Fibroblast of skin of right quadriceps (primary cell): Measurements from ENCODE around the gene SNAPIN.
"Not testable (repeated sequence)": the region's sequence is repeated elsewhere in the genome, so short reads cannot be mapped to it uniquely, and the experiment has no call there.

Experiments used
- DNase-seq: peaks from one replicate; pipeline ENCODE4 v3.0.0-alpha.2; 2013

The SNAPIN gene

DNA sequence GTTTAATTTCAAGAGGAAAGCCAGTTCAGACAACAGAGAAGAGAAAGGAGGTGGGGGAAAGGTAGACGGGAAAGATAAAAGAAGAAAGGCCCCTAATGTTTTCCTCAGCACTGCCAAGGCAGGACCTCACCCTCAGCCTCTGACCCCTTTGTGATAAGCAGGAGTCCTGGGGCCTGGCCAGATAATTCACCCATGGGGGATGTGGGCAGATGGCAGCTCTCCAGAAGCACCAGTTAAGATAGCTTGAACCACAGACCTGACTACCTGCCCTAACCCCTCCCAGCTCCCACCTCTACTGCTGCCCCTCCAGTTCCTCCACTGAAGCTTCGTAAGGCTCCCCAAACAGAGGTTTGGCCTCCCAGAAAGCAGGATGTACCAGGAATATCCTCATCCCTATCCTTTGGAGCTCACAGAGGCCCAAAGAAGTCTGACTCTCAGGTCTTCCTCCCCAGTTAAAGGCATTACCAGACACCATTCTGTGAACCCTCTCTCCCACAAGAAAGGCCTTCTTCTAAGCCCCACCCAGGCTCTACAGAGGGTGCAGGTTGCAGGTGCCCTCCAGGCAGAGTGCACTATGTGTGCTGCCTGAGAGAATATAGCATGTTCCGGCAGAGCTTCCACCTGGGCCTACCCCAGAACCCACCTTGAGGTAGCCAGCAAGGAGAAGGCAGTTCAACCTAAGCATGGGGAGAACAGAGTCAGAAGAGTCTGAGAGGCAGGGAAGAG, 9.2 kb upstream of the SNAPIN start:
- no peak for DNase-seq

DNA sequence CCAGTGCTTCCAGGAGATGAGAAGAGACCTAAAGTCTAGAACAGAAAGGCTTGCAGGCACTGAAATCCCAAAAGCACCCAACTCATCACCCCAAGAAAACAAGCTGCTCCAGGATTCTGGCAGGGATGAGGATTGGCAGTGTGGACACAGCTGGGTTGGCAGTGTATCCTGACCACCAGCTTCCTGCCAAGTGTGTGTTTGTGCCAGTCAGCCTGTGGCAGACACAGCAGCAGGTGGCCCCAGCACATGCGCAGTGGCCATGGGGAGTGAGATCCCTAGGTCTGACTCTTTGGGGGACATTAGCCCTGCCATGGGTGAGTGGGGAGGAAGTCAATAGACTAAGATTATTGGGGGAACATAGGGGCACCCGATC, 8.7 kb upstream of the SNAPIN start:
- no peak for DNase-seq

DNA sequence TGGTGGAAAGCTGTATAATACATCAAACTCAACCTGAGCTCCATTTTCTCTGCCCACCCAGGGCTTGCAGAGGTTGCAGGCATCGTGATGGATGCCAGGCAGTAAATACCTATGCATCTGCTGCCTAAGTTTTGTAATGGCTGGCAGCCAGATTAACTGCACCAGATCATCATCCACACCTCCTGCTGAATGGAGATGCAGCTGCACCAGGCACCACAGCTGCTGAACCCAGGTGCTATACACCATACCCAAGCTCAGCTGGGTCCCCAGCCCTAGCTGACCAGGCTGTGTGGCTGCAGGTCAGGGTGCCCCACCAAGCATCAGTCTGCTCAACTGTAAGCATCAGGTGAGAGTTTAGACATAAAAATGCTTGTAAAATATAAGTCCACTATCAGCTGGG, 6.7 kb upstream of the SNAPIN start:
- DNase-seq: no peak

DNA sequence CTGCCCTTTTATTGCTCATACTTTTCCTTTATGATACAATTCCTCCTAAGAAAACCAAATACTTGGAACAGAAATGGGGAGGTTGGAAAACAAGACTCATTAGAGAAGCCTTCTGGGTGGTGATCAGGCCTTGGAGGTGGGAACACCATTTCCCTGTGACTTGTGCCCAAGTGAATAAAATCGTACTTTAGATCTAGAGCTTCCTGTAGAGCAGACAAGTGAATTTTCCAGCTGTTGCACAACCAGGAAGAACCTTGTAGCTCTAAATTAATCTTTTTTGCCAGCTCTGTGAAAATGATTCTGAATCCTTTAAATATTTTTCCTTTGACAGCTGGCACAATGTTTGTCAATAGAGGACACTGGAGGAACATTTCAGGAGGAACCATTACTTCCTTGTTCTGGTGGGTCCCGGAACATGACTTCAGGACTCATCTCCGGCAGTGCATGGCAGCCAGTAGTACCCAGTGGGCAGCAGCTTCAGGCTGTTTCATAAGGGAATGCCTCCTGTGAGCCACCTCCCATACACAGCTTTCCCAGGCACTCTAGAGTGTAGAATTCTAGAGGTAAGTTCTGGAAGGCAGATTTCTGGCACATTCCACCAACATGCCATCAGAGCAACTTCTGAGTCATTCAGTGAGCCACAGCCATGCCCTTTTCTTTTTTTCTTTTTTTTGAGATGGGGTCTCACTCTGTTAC, 5.5 kb upstream of the SNAPIN start:
- peak; percentile 51 for DNase-seq

DNA sequence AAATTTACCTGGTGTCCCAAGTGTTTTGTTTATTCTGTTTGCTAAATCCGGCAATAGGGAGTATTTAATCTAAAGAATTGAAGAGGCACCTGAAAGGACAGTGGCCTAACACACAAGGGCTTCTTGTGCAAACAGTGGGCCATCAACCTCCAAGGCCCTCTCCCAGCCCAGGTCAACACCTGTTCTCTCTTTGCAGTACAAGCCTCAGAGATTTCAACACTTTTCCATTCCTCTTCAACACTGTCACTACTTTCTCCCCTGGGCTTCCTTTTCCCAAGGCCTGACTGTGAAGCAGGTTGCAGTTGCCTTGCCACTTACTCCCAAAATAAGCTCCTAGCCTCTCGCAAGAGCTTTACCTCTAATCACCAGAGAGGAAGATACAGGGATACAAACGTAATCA, 3.2 kb upstream of the SNAPIN start:
- DNase-seq: no peak

DNA sequence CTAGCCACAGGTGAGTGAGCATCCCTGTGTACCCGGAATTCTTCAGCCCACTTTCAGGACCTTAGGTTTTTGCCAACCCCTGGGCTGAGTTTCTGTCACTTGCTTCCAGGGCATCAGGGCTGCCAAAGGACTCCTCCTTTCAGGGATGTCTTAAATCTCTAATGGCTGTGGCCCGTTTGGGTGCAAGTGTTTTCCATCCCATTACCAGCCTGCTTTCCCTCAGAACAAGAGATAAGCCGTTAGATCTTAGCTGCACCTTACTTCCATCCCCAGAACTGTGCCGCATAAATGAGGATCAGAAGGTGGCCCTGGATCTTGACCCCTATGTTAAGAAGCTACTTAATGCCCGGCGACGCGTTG, 652 bp downstream of the SNAPIN start:
- DNase-seq: no peak

DNA sequence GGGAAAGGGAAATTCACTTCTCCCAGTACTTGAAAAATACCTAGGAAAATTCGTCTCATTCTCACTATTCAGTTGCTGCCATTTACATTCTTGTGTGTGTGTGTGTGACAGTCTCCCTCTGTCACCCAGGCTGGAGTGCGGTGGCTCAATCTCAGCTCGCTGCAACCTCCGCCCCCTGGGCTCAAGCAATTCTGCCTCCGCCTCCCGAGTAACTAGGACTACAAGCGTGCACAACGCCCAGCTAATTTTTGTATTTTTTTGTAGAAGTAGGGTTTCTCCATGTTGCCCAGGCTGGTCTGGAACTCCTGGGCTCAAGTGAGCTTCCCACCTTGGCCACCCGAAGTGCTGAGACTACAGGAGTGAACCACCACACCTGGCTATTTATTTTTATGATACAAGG, 1.2 kb downstream of the SNAPIN start:
- DNase-seq: no peak

DNA sequence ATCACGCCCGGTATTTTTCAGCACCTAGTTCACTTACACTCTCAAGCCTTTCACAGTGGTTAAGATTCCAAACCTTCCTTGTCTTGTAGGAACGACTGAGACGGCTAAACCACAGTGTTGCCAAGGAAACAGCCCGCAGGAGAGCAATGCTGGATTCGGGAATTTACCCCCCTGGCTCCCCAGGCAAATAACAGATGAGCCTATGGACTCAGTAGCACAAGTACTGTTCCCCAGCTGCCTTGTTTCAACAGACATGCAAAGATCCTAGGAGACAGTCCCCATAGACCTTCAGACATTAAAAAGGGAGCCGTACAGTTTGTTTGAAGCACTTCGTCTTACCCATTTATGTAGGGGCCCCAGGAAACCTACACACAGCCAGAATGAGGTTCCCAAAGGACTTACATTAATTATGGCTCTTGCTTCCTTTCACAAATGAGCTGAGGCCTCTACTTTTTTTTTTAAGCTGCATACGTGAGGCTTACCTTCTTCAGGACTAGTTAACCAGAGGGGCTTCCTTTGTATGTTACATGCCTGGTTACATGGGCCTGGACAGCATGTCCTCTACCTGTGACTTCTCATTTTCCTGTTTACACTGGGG, 2.7 kb downstream of the SNAPIN start:
- peak; percentile 14 for DNase-seq

DNA sequence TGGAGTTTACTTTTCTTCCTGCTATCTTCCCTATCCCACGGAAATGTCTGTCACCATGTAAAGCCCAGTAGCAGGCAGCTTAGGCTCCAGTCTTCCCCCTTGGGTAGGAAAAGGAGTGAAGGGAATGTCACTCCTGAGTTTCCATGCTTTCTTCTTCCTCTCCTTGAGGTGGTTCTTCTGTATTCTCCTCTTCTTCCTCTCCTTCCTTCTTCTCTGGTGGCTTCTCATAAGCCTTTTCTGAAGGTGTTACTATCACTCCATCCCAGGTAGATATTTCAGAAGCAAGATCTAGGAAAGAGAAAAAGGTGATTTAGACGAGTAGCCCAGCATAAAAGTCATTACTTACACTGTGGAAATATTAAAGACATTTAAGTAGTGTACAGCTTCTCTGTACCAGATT, 3.8 kb downstream of the SNAPIN start:
- DNase-seq: no peak

DNA sequence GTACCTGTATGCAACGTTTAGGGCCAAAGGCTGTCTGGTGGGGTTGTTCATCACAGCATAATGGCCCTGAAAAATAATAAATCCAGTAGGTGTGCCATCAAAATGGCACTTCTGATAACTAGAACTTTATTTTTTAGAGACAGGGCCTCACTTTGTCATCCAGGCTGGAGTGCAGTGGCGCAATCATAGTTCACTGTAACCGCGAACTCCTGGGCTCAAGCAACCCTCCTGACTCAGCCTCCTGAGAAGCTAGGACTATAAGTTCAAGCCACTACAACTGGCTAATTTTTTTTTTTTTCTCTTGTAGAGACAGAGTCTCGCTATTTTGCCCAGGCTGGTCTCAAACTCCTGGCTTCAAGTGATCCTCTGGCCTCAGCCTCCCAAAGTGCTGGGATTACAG, 4.7 kb downstream of the SNAPIN start:
- DNase-seq: peak; percentile 22

DNA sequence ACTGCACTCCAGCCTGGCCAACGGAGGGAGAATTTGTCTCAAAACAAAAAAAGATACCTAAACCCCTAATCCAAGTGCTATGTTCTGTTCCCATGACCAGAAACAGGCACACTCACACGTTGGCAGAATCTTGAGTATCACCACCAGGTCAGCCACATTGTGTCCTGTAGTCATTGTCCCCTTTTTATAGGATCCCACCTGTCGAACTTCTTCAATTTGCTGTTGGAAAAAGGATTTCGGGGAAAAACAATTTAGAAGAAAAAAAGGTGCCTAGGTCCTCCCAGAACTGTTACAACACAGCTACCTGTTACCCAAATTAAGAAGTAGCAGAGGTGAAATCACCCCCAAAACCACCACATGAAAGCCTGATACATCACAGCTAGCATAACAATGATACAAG, 8.9 kb downstream of the SNAPIN start:
- no peak for DNase-seq

DNA sequence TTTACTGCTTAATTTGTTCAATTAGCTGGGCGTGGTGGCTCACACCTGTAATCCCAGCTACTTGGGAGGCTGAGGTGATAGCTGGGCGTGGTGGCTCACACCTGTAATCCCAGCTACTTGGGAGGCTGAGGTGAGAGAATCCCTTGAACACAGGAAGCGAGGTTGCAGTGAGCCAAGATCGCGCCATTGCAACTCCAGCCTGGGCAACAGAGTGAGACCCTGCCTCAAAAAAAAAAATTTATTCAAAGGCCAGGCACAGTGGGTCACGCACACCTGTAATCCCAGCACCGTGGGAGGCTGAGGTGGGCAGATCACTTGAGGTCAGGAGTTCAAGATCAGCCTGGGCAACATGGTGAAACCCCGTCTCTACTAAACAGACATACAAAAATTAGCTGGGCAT, 10.2 kb downstream of the SNAPIN start:
- DNase-seq: not testable (repeated sequence)

DNA sequence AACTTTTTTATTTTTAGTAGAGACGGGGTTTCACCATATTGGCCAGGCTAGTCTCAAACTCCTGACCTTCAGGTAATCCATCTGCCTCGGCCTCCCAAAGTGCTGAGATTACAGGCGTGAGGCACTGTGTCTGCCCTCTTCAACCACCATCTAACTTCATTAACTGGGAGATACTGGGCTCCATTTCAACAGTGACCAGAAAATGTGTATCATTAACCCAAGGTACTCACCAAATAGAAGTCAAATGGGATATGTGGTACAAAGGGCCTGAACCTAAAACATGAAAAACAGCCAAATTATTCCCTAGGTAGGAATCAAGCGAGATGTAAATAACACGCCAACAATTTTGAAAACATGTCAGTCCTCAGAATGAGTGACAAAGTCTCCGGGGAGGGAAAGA, 11.1 kb downstream of the SNAPIN start:
- no peak for DNase-seq

DNA sequence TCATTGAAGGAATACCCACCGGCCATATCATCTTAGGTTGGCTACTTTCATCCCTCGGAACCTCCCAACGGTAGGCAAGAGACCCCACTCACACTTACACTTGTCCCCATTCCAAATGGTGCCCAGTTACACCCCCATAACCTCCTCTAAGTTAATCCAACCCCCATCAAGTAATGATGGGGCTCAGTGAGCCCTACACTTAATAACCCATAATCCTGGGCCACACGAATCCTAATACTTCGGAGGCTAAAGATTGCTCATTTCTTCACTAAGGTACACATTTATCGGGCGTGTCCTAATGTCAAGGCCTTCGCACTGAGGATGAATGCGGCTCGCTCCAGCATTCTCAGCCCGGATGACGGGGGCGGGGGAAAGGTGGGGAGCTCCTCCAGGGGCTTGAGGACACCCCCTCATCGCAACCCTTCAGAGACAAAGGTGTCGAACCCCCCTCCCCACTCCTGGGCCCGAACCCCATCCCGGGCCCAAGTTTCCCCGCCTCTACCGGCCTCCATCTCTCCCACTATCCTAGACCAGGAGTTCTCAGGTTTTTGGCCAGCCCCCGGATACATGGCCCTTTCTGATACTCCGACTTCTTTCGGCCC, 11.9 kb downstream of the SNAPIN start:
- no peak for DNase-seq

DNA sequence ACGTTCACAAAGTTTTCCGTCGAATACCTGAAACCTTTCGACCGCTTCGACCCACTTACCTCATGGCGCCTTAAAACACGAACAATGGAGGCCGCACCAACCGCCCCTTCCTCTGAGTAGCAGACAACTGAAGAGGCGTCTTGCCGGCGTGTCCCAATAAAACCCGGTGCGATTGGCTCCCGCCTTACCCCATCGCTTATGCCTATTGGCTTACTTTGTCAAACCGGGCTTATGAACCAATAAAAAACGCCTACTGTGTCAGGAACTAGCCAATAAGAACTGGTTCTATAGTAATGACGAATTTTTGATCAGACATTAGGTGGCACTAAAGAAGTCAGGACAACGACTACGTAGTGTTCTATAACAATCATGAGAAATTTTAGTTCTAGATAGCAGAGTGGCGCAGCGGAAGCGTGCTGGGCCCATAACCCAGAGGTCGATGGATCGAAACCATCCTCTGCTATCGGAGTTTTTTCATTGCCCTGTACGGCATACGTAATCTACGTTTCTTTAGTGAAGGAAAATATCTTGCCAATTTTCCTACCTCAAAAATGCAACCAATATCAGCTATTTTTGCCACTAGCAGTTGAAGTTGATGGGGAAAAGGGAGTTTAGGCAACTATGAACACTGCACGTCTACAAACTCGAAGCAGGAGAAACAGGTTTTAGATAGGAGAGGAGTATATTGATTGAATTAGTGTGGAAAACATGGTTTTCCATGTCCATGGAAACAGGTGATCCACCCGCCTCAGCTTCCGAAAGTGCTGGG, 12.5 kb downstream of the SNAPIN start, which contains the start of gene ILF2:
ILF2 (minus strand) TSS at position 135 of the 769 bp plus-strand sequence; CDS start at position 64, 71 bp downstream.
- DNase-seq: peak; percentile 100

DNA sequence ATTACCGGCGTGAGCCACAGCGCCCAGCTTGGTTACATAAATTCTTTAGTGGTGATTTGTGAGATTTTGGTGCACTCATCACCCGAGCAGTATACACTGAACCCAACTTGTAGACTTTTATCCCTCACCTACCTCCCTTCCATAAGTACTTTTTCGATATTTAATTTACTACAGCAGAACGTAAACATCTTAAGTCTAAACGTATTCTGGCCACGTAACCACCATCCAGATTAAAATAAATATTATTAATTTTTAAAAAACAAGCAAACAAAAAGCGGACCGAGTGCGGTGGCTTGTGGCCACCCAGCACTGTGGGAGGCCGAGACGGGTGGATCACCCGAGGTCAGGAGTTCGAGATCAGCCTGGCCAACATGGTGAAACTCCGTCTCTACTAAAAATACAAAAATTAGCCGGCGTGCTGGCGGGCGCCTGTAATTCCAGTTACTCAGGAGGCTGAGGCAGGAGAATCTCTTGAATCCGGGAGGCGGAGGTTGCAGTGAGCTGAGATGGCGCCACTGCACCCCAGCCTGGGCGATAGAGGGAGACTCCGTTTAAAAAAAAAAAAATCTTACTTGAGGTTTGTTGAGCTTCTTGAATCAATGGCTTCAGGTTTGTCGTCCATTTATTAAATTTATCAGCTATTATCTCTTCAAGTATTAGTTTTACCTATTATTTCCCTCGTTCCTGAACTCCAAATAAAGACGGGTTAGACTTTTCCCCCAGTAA, 13.3 kb downstream of the SNAPIN start:
- DNase-seq: not testable (repeated sequence)

DNA sequence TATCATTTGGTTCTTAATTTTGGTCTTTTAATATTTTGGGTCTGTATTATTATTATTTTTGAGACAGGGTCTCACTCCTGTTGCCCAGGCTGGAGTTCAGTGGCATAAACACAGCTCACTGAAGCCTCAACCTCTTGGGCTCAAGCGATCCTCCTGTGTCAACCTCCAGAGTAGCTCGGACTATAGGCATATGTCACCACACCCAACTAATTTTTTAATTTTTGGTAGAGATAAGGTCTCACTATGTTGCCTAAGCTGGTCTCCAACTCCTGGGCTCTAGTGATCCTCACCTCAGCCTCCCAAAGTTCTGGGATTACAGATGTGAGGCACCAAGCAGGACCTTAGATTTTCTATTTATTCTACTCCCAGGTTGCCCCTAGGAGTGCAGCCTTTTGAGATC, 15.0 kb downstream of the SNAPIN start:
- no peak for DNase-seq

DNA sequence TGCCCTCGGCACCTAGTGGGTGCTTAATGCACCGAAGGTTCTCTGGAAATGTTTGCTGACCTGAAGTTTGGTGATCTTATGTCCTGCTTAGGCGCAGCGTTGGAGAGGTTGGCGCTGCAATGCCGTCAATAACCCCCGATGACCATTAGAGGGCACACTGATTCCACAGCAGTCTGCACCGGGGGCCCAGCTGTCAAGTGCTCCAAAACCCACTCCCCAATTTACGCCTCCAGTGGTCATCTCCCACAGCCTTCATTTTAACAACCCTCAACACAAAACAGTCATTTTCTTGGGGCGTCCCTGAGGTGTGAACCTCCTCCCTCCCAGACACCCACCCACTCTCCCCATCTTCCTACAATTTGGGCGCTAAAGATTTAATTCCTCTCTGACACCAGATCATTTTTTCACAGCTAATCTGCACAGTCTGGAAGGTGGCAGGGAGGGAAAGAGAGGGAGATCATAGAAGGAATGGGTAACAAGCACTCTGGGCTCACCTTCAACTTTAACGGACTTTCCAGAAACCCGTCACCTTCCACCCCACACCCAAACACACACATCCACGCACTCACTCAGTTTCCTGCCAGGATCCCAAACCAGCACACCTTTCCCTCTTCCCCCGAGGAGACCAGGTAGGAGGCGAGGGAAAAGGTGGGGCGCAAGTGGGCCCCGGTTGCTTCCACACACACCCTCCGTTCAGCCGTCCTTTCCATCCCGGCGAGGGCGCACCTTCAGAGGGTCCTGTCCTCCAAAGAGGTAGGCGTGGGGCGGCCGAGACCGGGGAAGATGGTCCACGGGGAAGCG, 19.4 kb downstream of the SNAPIN start:
- DNase-seq: no peak

DNA sequence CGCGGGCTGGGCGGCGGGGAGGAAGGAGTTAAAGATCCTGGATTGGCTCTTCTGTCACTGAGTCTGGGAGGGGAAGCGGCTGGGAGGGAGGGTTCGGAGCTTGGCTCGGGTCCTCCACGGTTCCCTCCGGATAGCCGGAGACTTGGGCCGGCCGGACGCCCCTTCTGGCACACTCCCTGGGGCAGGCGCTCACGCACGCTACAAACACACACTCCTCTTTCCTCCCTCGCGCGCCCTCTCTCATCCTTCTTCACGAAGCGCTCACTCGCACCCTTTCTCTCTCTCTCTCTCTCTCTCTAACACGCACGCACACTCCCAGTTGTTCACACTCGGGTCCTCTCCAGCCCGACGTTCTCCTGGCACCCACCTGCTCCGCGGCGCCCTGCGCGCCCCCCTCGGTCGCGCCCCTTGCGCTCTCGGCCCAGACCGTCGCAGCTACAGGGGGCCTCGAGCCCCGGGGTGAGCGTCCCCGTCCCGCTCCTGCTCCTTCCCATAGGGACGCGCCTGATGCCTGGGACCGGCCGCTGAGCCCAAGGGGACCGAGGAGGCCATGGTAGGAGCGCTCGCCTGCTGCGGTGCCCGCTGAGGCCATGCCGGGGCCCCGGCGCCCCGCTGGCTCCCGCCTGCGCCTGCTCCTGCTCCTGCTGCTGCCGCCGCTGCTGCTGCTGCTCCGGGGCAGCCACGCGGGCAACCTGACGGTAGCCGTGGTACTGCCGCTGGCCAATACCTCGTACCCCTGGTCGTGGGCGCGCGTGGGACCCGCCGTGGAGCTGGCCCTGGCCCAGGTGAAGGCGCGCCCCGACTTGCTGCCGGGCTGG, 20.2 kb downstream of the SNAPIN start, which contains the start of gene NPR1:
NPR1 (plus strand) TSS at position 170 of the 818 bp plus-strand sequence; CDS start at position 591, 421 bp downstream.
- no peak for DNase-seq

DNA sequence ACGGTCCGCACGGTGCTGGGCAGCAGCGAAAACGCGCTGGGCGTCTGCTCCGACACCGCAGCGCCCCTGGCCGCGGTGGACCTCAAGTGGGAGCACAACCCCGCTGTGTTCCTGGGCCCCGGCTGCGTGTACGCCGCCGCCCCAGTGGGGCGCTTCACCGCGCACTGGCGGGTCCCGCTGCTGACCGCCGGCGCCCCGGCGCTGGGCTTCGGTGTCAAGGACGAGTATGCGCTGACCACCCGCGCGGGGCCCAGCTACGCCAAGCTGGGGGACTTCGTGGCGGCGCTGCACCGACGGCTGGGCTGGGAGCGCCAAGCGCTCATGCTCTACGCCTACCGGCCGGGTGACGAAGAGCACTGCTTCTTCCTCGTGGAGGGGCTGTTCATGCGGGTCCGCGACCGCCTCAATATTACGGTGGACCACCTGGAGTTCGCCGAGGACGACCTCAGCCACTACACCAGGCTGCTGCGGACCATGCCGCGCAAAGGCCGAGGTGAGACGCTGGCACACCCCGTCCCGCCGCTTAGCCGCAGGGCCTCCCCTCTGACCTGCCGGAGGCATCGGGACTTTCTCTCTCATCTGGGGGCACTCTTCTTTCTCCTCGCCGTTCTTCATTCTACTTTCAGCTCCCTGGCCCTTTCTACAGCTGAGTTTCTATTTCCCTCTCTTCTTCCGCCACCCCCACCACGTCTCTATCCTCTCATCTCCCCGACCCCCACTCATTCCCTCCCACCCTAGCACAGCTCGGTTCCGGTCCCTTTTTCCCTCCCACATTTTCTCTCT, 21.0 kb downstream of the SNAPIN start:
- no peak for DNase-seq
